ENCODE results near the gene SF3B1.
"Not testable (repeated sequence)": the region's sequence is repeated elsewhere in the genome, so short reads cannot be mapped to it uniquely, and the experiment has no call there.

- TF ChIP-seq POLR2AphosphoS5, CTCF, POLR2A (IDR thresholded peaks at IDR 0.05): not testable (repeated sequence)
Measured at GRCh38 chr2:197379308-197379917, 55.4 kb downstream of the SF3B1 start.

Measured in gastroesophageal sphincter (tissue), 3 donors.